Hematopoietic multipotent progenitor cell treated with erythropoietin and hydrocortisone succinate and interleukin-3 and kit ligand, for 6 days (in vitro differentiated cells): ENCODE results near the gene PLCXD3.
"Not testable (repeated sequence)": the region's sequence is repeated elsewhere in the genome, so short reads cannot be mapped to it uniquely, and the experiment has no call there.

ENCODE experiments used
- DNase-seq: peaks from one replicate; pipeline ENCODE4 v3.0.0-alpha.2; 2015

PLCXD3 gene

GRCh38 chr5:41510176-41510831 is at the start of gene PLCXD3:
Gene PLCXD3, minus strand, starts transcription at chr5:41510601. Its CDS starts 75 bp downstream, at chr5:41510526.
- no peak for DNase-seq

- DNase-seq, result no peak
Observed at GRCh38 chr5:41559184-41559583, 48.8 kb upstream of the PLCXD3 start.

GRCh38 chr5:41558295-41558694 is 47.9 kb upstream of the PLCXD3 start:
- DNase-seq, result no peak

- no peak for DNase-seq
Observed at GRCh38 chr5:41547991-41548390, 37.6 kb upstream of the PLCXD3 start.

- DNase-seq, result no peak
Observed at GRCh38 chr5:41542183-41542582, 31.8 kb upstream of the PLCXD3 start.

GRCh38 chr5:41539454-41539853 is 29.1 kb upstream of the PLCXD3 start:
- DNase-seq, result no peak

- DNase-seq, result no peak
Observed at GRCh38 chr5:41537581-41537980, 27.2 kb upstream of the PLCXD3 start.

GRCh38 chr5:41532485-41532884 is 22.1 kb upstream of the PLCXD3 start:
- no peak for DNase-seq

- DNase-seq, result no peak
Observed at GRCh38 chr5:41527201-41527779, 16.9 kb upstream of the PLCXD3 start.

- DNase-seq, result no peak
Observed at GRCh38 chr5:41526699-41527098, 16.3 kb upstream of the PLCXD3 start.

- DNase-seq, result no peak
Observed at GRCh38 chr5:41524174-41524573, 13.8 kb upstream of the PLCXD3 start.

- no peak for DNase-seq
Observed at GRCh38 chr5:41522193-41522786, 11.9 kb upstream of the PLCXD3 start.

GRCh38 chr5:41519801-41520200 is 9.4 kb upstream of the PLCXD3 start:
- DNase-seq, result no peak

- DNase-seq, result no peak
Observed at GRCh38 chr5:41517909-41518308, 7.5 kb upstream of the PLCXD3 start.

- DNase-seq, result no peak
Observed at GRCh38 chr5:41511241-41511640, 840 bp upstream of the PLCXD3 start.

- no peak for DNase-seq
Observed at GRCh38 chr5:41509399-41510175, 814 bp downstream of the PLCXD3 start.

GRCh38 chr5:41508696-41509398 is 1.6 kb downstream of the PLCXD3 start:
- no peak for DNase-seq

GRCh38 chr5:41508186-41508585 is 2.2 kb downstream of the PLCXD3 start:
- no peak for DNase-seq

GRCh38 chr5:41507501-41507900 is 2.9 kb downstream of the PLCXD3 start:
- no peak for DNase-seq

- no peak for DNase-seq
Observed at GRCh38 chr5:41503860-41504259, 6.5 kb downstream of the PLCXD3 start.

- no peak for DNase-seq
Observed at GRCh38 chr5:41503310-41503709, 7.1 kb downstream of the PLCXD3 start.

- DNase-seq, result not testable (repeated sequence)
Observed at GRCh38 chr5:41493490-41494126, 16.8 kb downstream of the PLCXD3 start.

GRCh38 chr5:41485533-41485932 is 24.9 kb downstream of the PLCXD3 start:
- no peak for DNase-seq
